Peyer's patch (tissue), 4 donors: Measurements from ENCODE around the gene ASCC3.

Experiments
- POLR2A ChIP-seq, 2 donors: fragments of 450-650 bp; IDR thresholded peaks; one replicate each; pipeline ENCODE4 v1.5.1; 2017; ENCODE audit warnings: antibody characterized with exemption in 2 of 2, mild to moderate bottlenecking in 2 of 2, moderate library complexity in 2 of 2
- TF ChIP-seq, protein P1 (sequence below), 6 experiments: fragments of 450-650 bp in 4 of 6; fragments of 200-600 bp in 2 of 6; sonication (generic) in 1 of 6; IDR thresholded peaks; one replicate each; pipeline ENCODE4 v1.5.1; 2017 to 2019; ENCODE audit warnings: antibody characterized with exemption in 6 of 6, mild to moderate bottlenecking in 3 of 6, moderate library complexity in 1 of 6

DNA sequence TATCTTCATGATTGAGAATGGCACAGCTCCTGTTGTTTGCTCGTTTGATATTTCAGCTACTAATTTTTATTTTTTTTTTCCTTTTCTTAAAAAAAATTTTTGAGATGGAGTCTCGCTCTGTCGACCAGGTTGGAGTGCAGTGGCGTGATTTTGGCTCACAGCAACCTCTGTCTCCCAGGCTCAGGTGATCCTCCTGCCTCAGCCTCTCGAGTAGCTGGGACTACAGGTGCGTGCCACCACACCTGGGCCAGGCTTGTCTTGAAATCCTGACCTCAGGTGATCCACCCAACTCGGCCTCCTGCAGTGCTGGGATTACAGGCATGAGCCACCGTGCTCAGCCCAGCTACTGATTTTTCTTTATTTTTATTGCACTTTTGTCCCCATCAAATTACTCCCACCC, 266.2 kb downstream of the ASCC3 start:
- TF ChIP-seq, protein P1, sequence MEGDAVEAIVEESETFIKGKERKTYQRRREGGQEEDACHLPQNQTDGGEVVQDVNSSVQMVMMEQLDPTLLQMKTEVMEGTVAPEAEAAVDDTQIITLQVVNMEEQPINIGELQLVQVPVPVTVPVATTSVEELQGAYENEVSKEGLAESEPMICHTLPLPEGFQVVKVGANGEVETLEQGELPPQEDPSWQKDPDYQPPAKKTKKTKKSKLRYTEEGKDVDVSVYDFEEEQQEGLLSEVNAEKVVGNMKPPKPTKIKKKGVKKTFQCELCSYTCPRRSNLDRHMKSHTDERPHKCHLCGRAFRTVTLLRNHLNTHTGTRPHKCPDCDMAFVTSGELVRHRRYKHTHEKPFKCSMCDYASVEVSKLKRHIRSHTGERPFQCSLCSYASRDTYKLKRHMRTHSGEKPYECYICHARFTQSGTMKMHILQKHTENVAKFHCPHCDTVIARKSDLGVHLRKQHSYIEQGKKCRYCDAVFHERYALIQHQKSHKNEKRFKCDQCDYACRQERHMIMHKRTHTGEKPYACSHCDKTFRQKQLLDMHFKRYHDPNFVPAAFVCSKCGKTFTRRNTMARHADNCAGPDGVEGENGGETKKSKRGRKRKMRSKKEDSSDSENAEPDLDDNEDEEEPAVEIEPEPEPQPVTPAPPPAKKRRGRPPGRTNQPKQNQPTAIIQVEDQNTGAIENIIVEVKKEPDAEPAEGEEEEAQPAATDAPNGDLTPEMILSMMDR (IDR thresholded peaks at IDR 0.05) = no peak
- TF ChIP-seq POLR2A (IDR thresholded peaks at IDR 0.05) = no peak
